Stimulated activated naive CD8-positive, alpha-beta T cell treated with anti-CD3 and anti-CD28 coated beads, Interleukin-15, amount 100 ng/mL, for 72 hours (primary cell): Measurements from ENCODE around the gene LOC101059915.
A peak's percentile ranks its signal among the peaks of the same experiment; 100 is the strongest.
"Not testable (repeated sequence)": the region's sequence is repeated elsewhere in the genome, so short reads cannot be mapped to it uniquely, and the experiment has no call there.

Experiments
- ATAC-seq: fragments of 150-1000 bp; cut with Tn5 transposase; 2 replicates; pipeline ENCODE4 v1.10.0; 2021; ENCODE audit warnings: mild to moderate bottlenecking, moderate library complexity
- DNase-seq, 2 donors: peaks; one replicate each; pipeline ENCODE4 v3.0.0; 2021 to 2022
- H3K27ac Mint-ChIP-seq, 2 donors: one replicate each; pipeline ENCODE4 v1.8.0; 2022; ENCODE audit warnings: mild to moderate bottlenecking in 2 of 2, mixed read lengths in 2 of 2, moderate library complexity in 2 of 2
- H3K27me3 Mint-ChIP-seq: one replicate; pipeline ENCODE4 v1.8.0; 2022; ENCODE audit warnings: mixed read lengths
- H3K4me1 Mint-ChIP-seq: one replicate; pipeline ENCODE4 v1.8.0; 2022; ENCODE audit warnings: mild to moderate bottlenecking, mixed read lengths
- H3K4me3 Mint-ChIP-seq, 2 donors: one replicate each; pipeline ENCODE4 v1.8.0; 2022; ENCODE audit warnings: mild to moderate bottlenecking in 2 of 2, mixed read lengths in 2 of 2, moderate library complexity in 1 of 2
- H3K9me3 Mint-ChIP-seq, 2 donors: one replicate each; pipeline ENCODE4 v1.8.0; 2022; ENCODE audit warnings: mixed read lengths in 2 of 2

Gene LOC101059915

DNA sequence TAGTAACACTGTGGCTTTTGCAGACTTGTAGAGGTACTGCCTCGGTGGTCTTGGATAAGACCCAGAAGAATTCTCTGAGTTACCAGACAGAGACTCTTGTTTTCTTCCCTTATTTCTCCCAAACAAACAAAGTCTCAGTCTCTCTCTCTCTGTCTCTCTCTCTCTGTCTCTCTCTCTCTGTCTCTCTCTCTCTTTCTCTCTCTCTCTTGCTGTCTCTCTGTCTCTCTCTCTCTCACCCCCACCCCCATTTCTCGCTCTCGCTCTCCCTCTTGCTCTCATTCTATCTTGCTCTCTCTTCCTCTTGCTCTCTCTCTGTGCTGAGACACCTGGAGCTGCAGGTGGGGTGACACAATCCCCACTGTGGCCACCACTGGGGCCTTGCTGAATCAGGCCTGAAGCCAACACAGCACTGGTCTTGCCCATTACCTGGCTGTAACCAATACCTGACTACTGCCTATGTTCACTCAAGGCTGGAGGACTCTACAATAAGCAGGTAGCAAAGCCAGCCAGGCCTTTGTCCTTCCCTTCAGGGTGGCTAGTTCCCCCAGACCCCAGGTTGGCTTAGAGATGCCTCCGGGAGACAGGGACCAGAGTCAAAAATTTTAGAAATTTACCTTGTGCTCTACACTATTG lies 12.3 kb downstream of the LOC101059915 start:
- no peak for DNase-seq
- Mint-ChIP-seq H3K4me1 (no peaks in the 10 kb centered on the region), H3K27ac (no peak overlapping the region), H3K4me3 (no peak overlapping the region), H3K27me3 (peaks cover 14% of the 10 kb centered on the region), H3K9me3 (no peaks in the 10 kb centered on the region)
- no peak for ATAC-seq

DNA sequence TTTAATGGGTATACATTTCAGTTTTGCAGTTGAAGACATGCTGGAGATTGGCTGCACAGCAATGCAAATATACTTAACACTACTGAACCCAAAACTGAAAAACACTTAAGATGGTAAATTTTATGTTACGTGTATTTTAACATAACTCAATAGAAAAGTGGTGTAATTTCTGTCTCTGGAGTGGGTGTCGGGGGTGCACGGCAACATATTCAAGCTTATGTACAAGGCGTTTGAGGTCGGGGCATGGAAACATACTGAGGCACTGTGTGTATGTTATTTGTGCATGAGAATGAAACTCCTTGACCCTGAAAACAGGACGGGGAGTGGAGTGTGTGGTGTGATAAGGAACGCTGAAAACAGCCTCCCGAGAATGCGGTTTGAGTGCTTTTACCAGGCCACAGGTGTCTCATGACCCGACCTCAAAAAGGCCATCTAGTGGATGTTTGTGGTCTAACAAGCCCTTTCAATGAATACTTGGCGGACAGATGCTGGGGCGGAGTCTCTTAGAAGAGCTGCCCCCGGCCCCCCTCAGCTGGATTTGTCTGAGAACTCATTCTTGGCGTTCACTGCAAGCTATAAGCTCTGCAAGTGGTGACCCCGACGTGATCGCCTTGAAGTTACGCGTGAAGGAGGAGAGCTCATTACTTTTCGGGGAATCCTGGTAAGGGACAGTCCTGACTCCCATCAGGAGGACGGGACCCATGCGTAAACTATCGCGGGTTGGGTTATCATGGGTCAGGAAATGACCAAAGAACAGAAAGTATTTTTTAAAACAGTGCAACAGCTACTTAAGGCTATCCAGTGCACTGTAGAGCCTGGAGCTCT lies 29.5 kb downstream of the LOC101059915 start:
- ATAC-seq = peak; percentile 74

DNA sequence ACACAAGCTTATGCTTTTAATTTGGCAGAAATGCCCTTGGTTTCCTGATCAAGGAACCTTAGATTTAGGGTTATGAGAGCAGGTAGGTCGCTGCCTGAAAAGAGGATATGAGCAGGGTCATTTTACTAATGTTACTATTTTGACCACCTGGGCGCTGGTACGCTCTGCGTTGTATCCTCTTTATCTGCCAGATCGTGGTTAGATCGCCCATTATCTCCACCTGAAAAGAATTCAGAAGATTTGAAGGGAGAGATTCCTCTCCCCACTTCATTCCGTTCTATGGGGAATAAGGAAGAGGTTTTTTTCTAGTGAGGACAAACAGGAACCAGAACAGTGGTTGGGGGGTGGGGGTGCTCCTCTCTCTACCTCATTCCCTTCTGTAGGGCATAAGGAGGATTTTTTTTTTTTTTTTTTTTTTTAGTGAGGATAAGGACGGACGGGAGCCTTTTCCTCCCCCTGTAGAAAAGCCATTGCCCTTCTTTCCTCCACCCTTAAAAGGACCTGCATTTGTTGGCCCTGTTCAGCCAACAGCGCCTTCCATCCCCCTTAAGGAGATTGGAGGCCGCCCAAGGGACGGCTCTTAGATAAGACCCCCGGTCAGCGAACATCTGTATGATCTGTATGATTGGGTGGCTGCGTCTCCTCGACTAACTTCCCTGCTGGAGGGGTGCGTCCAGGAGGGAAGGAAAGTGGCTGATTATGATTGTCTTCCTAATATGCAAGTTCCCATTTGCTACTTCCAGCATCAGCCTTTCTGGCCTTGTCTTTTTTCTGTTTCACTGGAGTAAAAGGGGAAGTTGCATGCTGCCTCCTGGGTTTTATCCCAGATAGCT lies 30.3 kb downstream of the LOC101059915 start:
- ATAC-seq, H3K27me3 Mint-ChIP-seq, DNase-seq, H3K27ac Mint-ChIP-seq, H3K4me3 Mint-ChIP-seq, H3K9me3 Mint-ChIP-seq, H3K4me1 Mint-ChIP-seq: not testable (repeated sequence)

More for the DNA sequence above, 29.5 kb downstream of the LOC101059915 start:
- H3K9me3 Mint-ChIP-seq, DNase-seq, H3K4me1 Mint-ChIP-seq, H3K27ac Mint-ChIP-seq, H3K4me3 Mint-ChIP-seq, H3K27me3 Mint-ChIP-seq: not testable (repeated sequence)

DNA sequence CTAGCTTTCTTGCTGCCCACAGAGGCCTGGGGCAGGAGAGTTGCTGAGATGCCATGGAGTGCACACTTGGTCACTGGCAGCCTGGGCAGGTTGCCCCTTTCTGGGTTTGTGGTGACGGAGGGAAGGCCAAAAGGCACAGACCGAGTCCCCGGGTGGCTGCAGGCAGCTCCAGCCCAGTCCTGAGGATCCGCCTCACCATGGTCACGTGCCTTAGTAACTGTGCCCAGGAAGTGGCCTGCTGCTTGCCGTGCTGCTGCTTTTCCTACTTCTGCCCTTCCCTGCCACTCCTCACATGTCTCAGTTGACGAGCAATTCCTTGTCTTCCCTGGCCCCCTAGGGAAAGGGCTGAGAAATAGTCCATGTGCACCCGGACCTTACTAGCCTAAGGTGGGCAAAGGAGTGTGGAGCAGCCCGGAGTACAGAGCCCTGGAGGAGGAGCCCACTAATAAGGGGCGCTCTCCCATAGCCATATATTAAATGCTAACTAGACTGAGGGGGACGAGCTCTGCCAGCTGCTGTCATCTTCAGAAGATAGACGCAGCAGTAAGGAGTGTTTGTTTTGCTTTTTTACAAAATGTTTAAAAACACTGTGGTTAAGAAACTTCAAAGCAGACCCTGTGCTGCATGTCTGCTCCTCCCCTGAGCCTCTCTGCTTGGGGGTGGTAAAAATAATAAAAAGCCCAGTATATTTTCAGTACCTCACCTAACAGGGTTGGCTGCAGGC lies 31.1 kb downstream of the LOC101059915 start:
- not testable (repeated sequence) for ATAC-seq, H3K4me1 Mint-ChIP-seq, DNase-seq, H3K4me3 Mint-ChIP-seq, H3K27me3 Mint-ChIP-seq, H3K9me3 Mint-ChIP-seq, H3K27ac Mint-ChIP-seq

DNA sequence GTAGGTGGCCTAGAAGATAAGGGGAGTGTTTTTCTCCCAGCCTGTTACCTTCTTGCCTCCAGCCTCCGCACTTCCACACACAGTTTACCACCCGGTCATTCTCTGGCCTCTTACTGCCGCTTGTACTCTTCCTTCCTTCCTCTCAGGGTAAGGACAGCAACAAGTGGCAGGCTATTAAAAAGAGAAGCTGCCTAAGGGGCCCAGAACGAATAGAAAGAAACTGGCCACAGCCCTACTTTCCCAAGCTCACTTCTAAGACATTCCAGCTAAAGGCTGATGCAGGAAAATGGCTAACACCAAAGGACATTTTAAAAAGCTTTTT lies 31.6 kb downstream of the LOC101059915 start:
- H3K27me3 Mint-ChIP-seq, ATAC-seq, H3K9me3 Mint-ChIP-seq, DNase-seq, H3K4me1 Mint-ChIP-seq, H3K4me3 Mint-ChIP-seq, H3K27ac Mint-ChIP-seq: not testable (repeated sequence)

DNA sequence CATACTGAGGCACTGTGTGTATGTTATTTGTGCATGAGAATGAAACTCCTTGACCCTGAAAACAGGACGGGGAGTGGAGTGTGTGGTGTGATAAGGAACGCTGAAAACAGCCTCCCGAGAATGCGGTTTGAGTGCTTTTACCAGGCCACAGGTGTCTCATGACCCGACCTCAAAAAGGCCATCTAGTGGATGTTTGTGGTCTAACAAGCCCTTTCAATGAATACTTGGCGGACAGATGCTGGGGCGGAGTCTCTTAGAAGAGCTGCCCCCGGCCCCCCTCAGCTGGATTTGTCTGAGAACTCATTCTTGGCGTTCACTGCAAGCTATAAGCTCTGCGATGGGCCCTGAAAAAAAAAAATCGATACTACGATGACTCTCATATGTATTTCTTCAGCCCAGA lies 35.5 kb downstream of the LOC101059915 start:
- not testable (repeated sequence) for H3K9me3 Mint-ChIP-seq, ATAC-seq, DNase-seq, H3K27me3 Mint-ChIP-seq, H3K4me3 Mint-ChIP-seq, H3K4me1 Mint-ChIP-seq, H3K27ac Mint-ChIP-seq

DNA sequence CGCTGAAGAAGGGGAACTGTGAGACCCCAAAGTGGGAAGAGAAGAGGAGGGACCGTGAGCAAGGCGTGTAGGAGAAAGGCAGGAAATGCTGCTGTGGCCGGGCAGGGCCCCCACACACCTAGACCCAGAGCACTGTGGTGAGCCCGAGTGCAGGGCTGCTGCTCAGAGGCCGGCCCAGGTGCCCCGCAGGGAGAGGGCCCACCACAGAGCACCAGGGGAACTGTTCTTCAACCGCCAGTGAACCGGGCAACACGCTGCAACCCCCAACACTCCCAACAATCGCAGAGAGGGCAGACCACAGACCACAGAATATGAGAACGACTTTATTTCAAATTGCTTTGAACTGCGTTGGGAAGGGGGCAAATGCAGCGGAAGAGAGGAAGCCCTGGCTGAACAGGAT lies 46.7 kb downstream of the LOC101059915 start:
- ATAC-seq = peak; percentile 51
- H3K27ac Mint-ChIP-seq, H3K4me3 Mint-ChIP-seq, H3K27me3 Mint-ChIP-seq, H3K9me3 Mint-ChIP-seq, DNase-seq, H3K4me1 Mint-ChIP-seq: not testable (repeated sequence)

DNA sequence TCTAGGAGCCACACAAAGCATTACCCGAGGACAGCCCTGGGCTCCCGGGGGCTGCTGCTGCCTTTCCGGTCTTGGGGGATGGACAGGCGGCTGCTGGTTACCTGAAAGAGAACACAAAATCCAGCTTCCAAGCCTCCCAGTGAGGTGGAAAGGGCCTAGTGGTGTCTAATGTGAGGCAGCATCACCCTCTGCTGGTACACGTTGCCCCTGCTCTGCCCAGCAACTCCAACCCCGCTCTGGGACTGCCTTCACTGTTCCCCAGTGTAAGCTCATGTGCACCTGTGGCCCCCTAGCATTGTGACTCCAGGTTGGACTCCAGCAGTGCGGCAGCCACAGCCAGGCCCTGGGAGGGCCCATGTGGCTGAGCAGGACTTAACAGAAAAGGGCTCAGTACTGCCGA lies 48.2 kb downstream of the LOC101059915 start:
- DNase-seq, ATAC-seq, H3K9me3 Mint-ChIP-seq, H3K27ac Mint-ChIP-seq, H3K4me1 Mint-ChIP-seq, H3K27me3 Mint-ChIP-seq, H3K4me3 Mint-ChIP-seq: not testable (repeated sequence)

DNA sequence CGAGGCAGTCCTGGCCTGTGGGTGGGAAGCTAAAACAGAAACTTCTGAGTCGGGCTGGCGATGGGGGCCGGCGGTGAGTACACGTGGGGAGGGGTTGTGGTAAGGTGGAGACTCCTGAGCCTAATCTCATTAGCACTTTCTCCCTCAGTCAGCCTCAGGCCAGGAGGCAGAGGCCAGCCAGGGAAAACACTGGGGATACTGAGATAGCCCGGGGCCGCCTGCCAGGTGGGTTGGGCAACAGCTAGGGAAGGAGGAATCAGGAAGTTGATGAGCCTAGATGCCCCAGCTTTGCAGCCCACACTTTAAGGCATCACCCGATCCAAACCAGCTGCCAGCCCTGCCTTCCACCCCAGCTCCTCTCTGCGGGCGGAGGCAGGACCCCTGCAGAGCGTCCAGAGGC lies 49.0 kb downstream of the LOC101059915 start:
- not testable (repeated sequence) for H3K4me1 Mint-ChIP-seq, DNase-seq, H3K4me3 Mint-ChIP-seq, H3K27me3 Mint-ChIP-seq, H3K27ac Mint-ChIP-seq, H3K9me3 Mint-ChIP-seq, ATAC-seq

DNA sequence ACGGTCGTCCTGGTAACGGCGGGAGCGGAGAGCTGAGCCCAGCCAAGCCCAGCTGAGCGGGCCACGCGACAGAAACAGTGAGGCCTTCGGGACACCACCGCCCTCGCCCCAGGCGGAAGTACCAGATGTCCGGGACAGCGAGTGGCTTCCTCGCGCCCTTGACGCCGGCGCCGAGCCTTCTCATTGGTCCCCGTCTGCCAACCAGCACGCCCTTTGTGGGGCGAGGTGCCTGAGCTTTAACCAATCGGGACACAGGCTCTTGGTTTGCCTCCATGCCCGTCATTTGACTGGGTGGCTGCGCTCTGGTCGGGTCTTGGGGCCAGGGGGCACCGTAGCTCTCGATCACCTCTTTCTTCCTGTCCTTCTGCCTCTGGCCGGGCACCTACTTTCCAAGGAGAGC lies 50.8 kb downstream of the LOC101059915 start, which contains the start of gene CXorf49:
Gene CXorf49, minus strand, starts transcription at position 101 of the 400 bp plus-strand sequence. CDS start 134 bp downstream, outside the sequence.
- not testable (repeated sequence) for DNase-seq, H3K27me3 Mint-ChIP-seq, ATAC-seq, H3K27ac Mint-ChIP-seq, H3K4me1 Mint-ChIP-seq, H3K4me3 Mint-ChIP-seq, H3K9me3 Mint-ChIP-seq

DNA sequence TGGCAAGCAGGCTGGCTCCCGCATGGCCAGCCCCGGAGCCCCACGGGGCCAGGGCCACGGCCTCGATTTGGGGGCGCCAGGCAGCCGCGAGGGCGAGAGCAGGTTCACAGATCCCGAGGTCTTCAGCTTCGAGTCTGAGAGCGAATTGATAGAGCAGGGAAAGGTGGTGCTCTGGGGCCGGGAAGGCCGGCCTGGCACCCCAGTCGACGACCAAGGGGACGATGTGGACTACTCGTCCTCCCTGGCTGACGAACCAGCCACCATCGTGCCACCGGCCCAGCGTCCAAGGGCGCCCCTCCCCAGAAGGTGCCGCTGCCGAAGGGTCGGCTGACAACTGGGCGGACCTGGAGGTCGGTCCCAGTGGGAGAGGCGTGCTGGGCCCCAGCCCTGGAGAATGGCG lies 51.8 kb downstream of the LOC101059915 start:
- not testable (repeated sequence) for ATAC-seq, H3K4me3 Mint-ChIP-seq, H3K27me3 Mint-ChIP-seq, H3K9me3 Mint-ChIP-seq, H3K27ac Mint-ChIP-seq, H3K4me1 Mint-ChIP-seq
- DNase-seq = peak in 1 of 2 donors; percentile 1

DNA sequence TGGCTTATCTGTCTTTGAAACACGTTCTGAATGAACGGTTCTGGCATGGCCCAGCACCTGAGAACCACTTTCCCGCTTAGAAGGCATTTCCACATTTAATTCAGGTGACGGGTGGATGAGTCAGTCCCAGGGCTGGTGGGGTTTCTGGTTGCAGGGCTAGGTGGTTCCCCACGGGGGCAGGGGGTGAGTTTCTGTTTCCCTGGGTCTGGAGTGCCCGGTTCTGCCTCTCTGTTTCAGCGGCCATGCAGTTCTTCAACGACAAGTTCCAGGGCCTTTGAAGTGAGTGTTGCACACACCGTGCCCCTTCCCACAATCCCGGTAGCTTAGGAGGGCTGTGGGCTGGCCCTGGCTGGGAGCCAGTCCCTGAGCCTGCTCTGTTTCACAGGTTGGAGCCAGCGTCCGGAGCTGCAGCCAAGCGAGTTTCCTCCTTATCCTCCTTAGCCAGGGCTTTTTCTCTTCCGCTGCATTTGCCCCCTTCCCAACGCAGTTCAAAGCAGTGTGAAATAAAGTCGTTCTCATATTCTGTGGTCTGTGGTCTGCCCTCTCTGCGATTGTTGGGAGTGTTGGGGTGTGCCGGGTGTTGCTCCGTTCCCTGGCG lies 53.0 kb downstream of the LOC101059915 start:
- not testable (repeated sequence) for H3K27me3 Mint-ChIP-seq, H3K4me1 Mint-ChIP-seq, H3K27ac Mint-ChIP-seq, DNase-seq, H3K4me3 Mint-ChIP-seq, H3K9me3 Mint-ChIP-seq
- peak; percentile 58 for ATAC-seq
